ENCODE measurements around the gene ZSCAN16. TPM values are rescaled to one million over a fixed set of nuclear protein-coding genes. Genes with fewer than 3 reads are reported as not detected.

The ZSCAN16 gene
- total and polyA plus RNA-seq, 10 of the 15 experiments (the other 5 are each of a cell fraction or from before 2014, with no cell fraction given) = 4.6 to 13.8 (median 10.3) TPM

- H3K9ac ChIP-seq (ENCODE audit: control insufficient read depth, insufficient read depth, low read length) = no peak overlapping the region
- CTCF ChIA-PET = interaction anchor here (0.9 to 1.5 kb wide), 4 partner anchors 13 to 238 kb away, joined by 3 to 7 read pairs (median 4); no protein-coding TSS in a partner anchor
- in situ Hi-C loops (cut with MboI) = no loop called here
- H3K9me3 ChIP-seq (replicated peaks; ENCODE audit: control insufficient read depth, insufficient read depth, low read length) = no peaks in the 10 kb centered on the region
- no TSS peak for BruUV-seq (replicated peaks)
- ATAC-seq (no peak; the same call in 2 of the 3 replicates), DNase-seq (ENCODE audit: low read depth, low spot score) (no peak), FAIRE-seq (no peak)
- intact Hi-C loops (cut with micrococcal nuclease; ENCODE audit: unreplicated experiment) = no loop called here
- POLR2A ChIA-PET = interaction anchor here (1.5 kb wide), 1 partner anchor 9 kb away, joined by 3 read pairs; no protein-coding TSS in a partner anchor
- RAD21 ChIA-PET (ENCODE audit: unreplicated experiment) = no interaction called here
- no peak overlapping the region for H3K4me3 ChIP-seq
- 98% methylated on average over 2 of the region's 2 CpGs for WGBS (ENCODE audit: insufficient coverage, insufficient replicate concordance, low lambda C conversion rate, missing lambda C conversion rate)
- peaks cover 0 to 21% of the 10 kb centered on the region in 2 experiments; a peak in 3 of 4 replicates for H3K36me3 ChIP-seq (ENCODE audit: control insufficient read depth in 2 of 2, insufficient read depth in 2 of 2, low read length in 1 of 2)
- SMC1A ChIA-PET (ENCODE audit: uncharacterized antibody, unreplicated experiment) = interaction anchor here (1.0 to 2.4 kb wide), 3 partner anchors 10 to 150 kb away, joined by 3 to 7 read pairs (median 5); partner anchors contain the start of gene ZSCAN26
- TF ChIP-seq PAX5 (IDR thresholded peaks at IDR 0.05; ENCODE audit: borderline replicate concordance, low read depth, low read length) = no peak
- TF ChIP-seq FOXK2 (IDR thresholded peaks at IDR 0.05) = no peak
- TF ChIP-seq ATF2 (IDR thresholded peaks at IDR 0.05; ENCODE audit: low read length) = no peak
- TF ChIP-seq CREB1 (IDR thresholded peaks at IDR 0.05; ENCODE audit: low read depth) = no peak
- TF ChIP-seq SMAD5 (IDR thresholded peaks at IDR 0.05; ENCODE audit: low read depth) = no peak
- TF ChIP-seq JUNB (IDR thresholded peaks at IDR 0.05) = no peak
- TF ChIP-seq ZSCAN29 (IDR thresholded peaks at IDR 0.05) = no peak
- no peak for TF ChIP-seq ASH2L (IDR thresholded peaks at IDR 0.05; ENCODE audit: borderline replicate concordance, low read depth)
- no peak for TF ChIP-seq BHLHE40 (IDR thresholded peaks at IDR 0.05; ENCODE audit: borderline replicate concordance in 1 of 2, low read depth in 2 of 2, low read length in 1 of 2)
- peak; percentile 8; the same call in 1 of the 2 replicates for TF ChIP-seq RAD21 (IDR thresholded peaks at IDR 0.05; ENCODE audit: insufficient read depth, low read depth, low read length)
- TF ChIP-seq PML (IDR thresholded peaks at IDR 0.05; ENCODE audit: low read length) = no peak
- TF ChIP-seq, protein P1, sequence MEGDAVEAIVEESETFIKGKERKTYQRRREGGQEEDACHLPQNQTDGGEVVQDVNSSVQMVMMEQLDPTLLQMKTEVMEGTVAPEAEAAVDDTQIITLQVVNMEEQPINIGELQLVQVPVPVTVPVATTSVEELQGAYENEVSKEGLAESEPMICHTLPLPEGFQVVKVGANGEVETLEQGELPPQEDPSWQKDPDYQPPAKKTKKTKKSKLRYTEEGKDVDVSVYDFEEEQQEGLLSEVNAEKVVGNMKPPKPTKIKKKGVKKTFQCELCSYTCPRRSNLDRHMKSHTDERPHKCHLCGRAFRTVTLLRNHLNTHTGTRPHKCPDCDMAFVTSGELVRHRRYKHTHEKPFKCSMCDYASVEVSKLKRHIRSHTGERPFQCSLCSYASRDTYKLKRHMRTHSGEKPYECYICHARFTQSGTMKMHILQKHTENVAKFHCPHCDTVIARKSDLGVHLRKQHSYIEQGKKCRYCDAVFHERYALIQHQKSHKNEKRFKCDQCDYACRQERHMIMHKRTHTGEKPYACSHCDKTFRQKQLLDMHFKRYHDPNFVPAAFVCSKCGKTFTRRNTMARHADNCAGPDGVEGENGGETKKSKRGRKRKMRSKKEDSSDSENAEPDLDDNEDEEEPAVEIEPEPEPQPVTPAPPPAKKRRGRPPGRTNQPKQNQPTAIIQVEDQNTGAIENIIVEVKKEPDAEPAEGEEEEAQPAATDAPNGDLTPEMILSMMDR (IDR thresholded peaks at IDR 0.05 in 2 of 3, conservative IDR thresholded peaks at IDR 0.05 in 1 of 3; ENCODE audit: control insufficient read depth in 2 of 3, extremely low read depth in 1 of 3, insufficient read depth in 1 of 3, low read depth in 3 of 3, low read length in 3 of 3) = peak in 1 of 3 experiments; percentile 19; a peak in 2 of 6 replicates
- no peak for TF ChIP-seq SMC3 (IDR thresholded peaks at IDR 0.05; ENCODE audit: borderline replicate concordance, low read length)
- TF ChIP-seq, protein P2, sequence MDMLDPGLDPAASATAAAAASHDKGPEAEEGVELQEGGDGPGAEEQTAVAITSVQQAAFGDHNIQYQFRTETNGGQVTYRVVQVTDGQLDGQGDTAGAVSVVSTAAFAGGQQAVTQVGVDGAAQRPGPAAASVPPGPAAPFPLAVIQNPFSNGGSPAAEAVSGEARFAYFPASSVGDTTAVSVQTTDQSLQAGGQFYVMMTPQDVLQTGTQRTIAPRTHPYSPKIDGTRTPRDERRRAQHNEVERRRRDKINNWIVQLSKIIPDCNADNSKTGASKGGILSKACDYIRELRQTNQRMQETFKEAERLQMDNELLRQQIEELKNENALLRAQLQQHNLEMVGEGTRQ (IDR thresholded peaks at IDR 0.05; ENCODE audit: borderline replicate concordance, low read depth, low read length) = no peak
- no peaks in the 10 kb centered on the region for H3K79me2 ChIP-seq (ENCODE audit: control insufficient read depth, insufficient read depth, low read length)
- no peak overlapping the region for H2AFZ ChIP-seq (ENCODE audit: control insufficient read depth, low read depth, low read length)
- H3K4me2 ChIP-seq (ENCODE audit: control insufficient read depth, insufficient read depth) = no peak overlapping the region
- no peaks in the 10 kb centered on the region for H3K27me3 ChIP-seq (replicated peaks in 1 of 2; ENCODE audit: control insufficient read depth in 2 of 2, insufficient read depth in 2 of 2, low read length in 1 of 2)
- no peaks in the 10 kb centered on the region; the same call in 1 of the 2 replicates for H4K20me1 ChIP-seq (ENCODE audit: control insufficient read depth, insufficient read depth)
- H3K27ac ChIP-seq (ENCODE audit: control insufficient read depth, insufficient read depth) = no peak overlapping the region
- no peaks in the 10 kb centered on the region for H3K4me1 ChIP-seq (ENCODE audit: control insufficient read depth, insufficient read depth, low read length)
These were observed 6.9 kb upstream of the ZSCAN16 start for GRCh38 chr6:28117386-28118050.

Data from GM12878 (cell line).